MM.1S (cell line): ENCODE results near the gene FAM53A.

Experiments used
- EZH2 ChIP-seq: fragments of 300-600 bp; sonication (generic); optimal IDR thresholded peaks from 2 replicates; pipeline ENCODE3; 2017; ENCODE audit warnings: low read depth, mild to moderate bottlenecking, antibody characterized with exemption, low read length, mixed read lengths
- TF ChIP-seq, protein P1 (sequence below): fragments of 300-600 bp; sonication (generic); IDR thresholded peaks from 2 replicates; pipeline ENCODE4 v1.5.1; 2016; ENCODE audit warnings: antibody characterized with exemption, low read length, mixed read lengths

DNA sequence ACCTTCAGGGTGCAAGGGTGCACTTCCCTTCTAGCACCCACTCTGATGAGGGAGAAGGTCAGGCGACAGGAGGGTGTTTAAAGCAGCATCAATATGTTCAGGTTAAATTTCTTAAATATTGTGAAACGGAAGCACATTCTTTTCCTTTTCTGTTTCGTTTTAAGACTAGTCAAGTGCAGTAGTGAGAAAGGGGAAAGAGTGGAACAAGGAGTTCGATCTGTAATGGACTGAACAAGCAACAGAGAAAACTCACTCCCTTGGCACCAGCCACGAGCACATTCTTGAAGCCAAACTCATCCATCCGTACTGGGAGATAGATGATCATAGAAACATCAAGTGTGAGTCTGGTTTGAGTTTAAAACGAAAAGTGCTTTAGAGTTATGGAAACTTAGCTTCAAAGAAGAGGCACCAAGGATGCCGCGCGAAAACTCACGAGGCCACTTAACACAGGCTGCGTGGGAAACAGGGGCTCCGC is 815 bp downstream of the FAM53A start:
- TF ChIP-seq, protein P1, sequence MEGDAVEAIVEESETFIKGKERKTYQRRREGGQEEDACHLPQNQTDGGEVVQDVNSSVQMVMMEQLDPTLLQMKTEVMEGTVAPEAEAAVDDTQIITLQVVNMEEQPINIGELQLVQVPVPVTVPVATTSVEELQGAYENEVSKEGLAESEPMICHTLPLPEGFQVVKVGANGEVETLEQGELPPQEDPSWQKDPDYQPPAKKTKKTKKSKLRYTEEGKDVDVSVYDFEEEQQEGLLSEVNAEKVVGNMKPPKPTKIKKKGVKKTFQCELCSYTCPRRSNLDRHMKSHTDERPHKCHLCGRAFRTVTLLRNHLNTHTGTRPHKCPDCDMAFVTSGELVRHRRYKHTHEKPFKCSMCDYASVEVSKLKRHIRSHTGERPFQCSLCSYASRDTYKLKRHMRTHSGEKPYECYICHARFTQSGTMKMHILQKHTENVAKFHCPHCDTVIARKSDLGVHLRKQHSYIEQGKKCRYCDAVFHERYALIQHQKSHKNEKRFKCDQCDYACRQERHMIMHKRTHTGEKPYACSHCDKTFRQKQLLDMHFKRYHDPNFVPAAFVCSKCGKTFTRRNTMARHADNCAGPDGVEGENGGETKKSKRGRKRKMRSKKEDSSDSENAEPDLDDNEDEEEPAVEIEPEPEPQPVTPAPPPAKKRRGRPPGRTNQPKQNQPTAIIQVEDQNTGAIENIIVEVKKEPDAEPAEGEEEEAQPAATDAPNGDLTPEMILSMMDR: no peak
- no peak for TF ChIP-seq EZH2
